Measurements from ENCODE around the gene LECT2.

LECT2 gene

DNA sequence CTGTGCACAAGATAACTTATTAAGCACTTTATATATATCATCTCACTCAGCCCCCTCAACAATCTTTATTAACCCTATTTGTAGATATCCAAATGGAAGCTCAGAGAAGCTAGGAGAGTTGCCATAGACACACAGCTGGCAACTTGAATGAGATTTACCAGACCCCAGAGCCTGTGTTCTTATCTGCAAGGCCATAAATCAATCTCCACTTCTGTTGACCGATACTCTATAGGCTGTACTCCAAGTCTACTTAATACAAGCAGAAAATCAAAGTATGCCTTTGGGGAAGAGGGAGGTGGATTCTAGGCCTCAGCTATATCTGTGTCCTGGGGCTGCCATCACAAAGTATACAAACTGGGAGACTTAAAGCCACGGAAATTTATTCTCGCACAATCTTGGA is 53.1 kb downstream of the LECT2 start:
- no peak for DNase-seq (ENCODE audit: low read depth)
- TF ChIP-seq, protein P1, sequence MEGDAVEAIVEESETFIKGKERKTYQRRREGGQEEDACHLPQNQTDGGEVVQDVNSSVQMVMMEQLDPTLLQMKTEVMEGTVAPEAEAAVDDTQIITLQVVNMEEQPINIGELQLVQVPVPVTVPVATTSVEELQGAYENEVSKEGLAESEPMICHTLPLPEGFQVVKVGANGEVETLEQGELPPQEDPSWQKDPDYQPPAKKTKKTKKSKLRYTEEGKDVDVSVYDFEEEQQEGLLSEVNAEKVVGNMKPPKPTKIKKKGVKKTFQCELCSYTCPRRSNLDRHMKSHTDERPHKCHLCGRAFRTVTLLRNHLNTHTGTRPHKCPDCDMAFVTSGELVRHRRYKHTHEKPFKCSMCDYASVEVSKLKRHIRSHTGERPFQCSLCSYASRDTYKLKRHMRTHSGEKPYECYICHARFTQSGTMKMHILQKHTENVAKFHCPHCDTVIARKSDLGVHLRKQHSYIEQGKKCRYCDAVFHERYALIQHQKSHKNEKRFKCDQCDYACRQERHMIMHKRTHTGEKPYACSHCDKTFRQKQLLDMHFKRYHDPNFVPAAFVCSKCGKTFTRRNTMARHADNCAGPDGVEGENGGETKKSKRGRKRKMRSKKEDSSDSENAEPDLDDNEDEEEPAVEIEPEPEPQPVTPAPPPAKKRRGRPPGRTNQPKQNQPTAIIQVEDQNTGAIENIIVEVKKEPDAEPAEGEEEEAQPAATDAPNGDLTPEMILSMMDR (IDR thresholded peaks at IDR 0.05; ENCODE audit: insufficient read depth, low read depth, low read length, missing control alignments): no peak
- H3K4me3 ChIP-seq (ENCODE audit: low read length): no peak overlapping the region

DNA sequence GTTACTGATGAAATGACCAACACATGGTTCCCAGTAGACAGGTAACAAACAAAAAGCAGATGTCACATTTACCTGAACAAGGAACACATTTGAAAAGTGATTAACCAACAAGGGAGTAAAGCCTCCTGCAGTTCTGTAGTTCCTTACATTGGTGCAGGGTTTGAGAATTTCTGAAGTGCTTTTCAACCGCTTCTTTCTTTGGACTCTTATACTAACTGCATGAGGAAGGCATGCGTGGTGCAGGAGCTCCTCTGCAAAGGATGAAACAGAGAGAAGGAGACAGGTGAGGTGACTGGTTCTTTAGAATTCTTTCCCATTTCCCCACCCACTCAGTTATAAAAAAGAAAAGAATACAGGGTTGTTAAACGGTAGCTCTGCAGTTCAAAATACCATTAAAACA is 54.5 kb downstream of the LECT2 start:
- TF ChIP-seq, protein P1 (IDR thresholded peaks at IDR 0.05; ENCODE audit: insufficient read depth, low read depth, low read length, missing control alignments): no peak
- DNase-seq (ENCODE audit: low read depth): no peak
- H3K4me3 ChIP-seq (ENCODE audit: low read length): no peak overlapping the region

DNA sequence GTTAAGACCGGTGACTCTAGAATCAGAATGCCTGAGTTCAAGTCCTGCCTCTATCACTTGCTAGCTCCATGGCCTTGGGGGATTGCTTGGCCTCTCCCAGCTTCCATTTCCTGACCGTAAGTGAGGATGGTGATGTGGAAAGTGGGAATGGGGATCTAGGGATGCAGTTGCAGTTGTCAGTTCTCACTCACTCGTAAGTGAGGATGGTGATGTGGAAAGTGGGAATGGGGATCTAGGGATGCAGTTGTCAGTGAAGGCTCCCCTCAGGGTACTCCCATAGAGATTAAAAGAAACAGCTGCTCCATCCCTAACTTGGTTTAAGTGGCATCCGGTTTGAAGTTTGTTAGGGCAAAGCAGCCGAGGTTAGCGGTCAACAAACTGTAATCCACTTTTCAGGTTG is 56.1 kb downstream of the LECT2 start:
- no peak for DNase-seq (ENCODE audit: low read depth)
- no peak overlapping the region for H3K4me3 ChIP-seq (ENCODE audit: low read length)
- TF ChIP-seq, protein P1 (IDR thresholded peaks at IDR 0.05; ENCODE audit: insufficient read depth, low read depth, low read length, missing control alignments): no peak

Data from epithelial cell of esophagus (primary cell).